ENCODE measurements around the gene WBP4. TPM values are rescaled to one million over a fixed set of nuclear protein-coding genes. Genes with fewer than 3 reads are reported as not detected.

WBP4 gene
- total and polyA plus RNA-seq, 2 of the 13 experiments (the other 11 are each of a cell fraction or from before 2014, with no cell fraction given): 6.7 to 11.7 TPM

GRCh38 chr13:41049480-41050440 lies 11.5 kb upstream of the WBP4 start:
- BruUV-seq (replicated peaks): no TSS peak
- H3K9me3 ChIP-seq (ENCODE audit: low read length): peaks cover 9% of the 10 kb centered on the region
- in situ Hi-C loops (cut with HindIII; ENCODE audit: extremely low pct_ligation_motif_present, low pct_unique_long_range_greater_than_20kb) (loop anchor here (10.0 kb wide), 1 partner anchor 75 kb away; no protein-coding TSS in a partner anchor), intact Hi-C loops (cut with micrococcal nuclease; ENCODE audit: unreplicated experiment) (no loop called here)
- H3K36me3 ChIP-seq (replicated peaks in 1 of 2; ENCODE audit: control insufficient read depth in 1 of 2, insufficient read depth in 2 of 2, low read length in 2 of 2): peaks cover 7 to 14% of the 10 kb centered on the region in 2 experiments; a peak in 3 of 5 replicates
- no peak overlapping the region for H3K4me3 ChIP-seq (replicated peaks in 1 of 3; ENCODE audit: insufficient read depth in 1 of 3, low read depth in 2 of 3, low read length in 3 of 3)
- ATAC-seq (no peak), FAIRE-seq (no peak), DNase-seq (ENCODE audit: low spot score) (no peak)
- TF ChIP-seq ZSCAN9 (CRISPR knock-in tag; IDR thresholded peaks at IDR 0.05; ENCODE audit: borderline replicate concordance) (no peak), POLR2A (IDR thresholded peaks at IDR 0.05; ENCODE audit: insufficient read depth in 1 of 2, low read depth in 2 of 2, low read length in 2 of 2) (0 out of 4 replicates have a peak, but pooled peaks of 1 of the 2 experiments have one; percentile 17), NFE2L1 (CRISPR knock-in tag; IDR thresholded peaks at IDR 0.05; ENCODE audit: borderline replicate concordance) (no peak), RBM22 (optimal IDR thresholded peaks at IDR 0.05; ENCODE audit: low read length) (peak; percentile 26)
- H3K9ac ChIP-seq (ENCODE audit: insufficient read depth, low read depth, low read length): no peak overlapping the region
- H3K4me2 ChIP-seq (ENCODE audit: low read depth, low read length): no peak overlapping the region
- H4K20me1 ChIP-seq (ENCODE audit: insufficient read depth, low read length): peaks cover 13% of the 10 kb centered on the region
- no peak overlapping the region for H2AFZ ChIP-seq (ENCODE audit: low read length)
- H3K4me1 ChIP-seq (ENCODE audit: insufficient read depth, low read length): peaks cover 56% of the 10 kb centered on the region
- CTCF ChIA-PET (ENCODE audit: low intra/inter-chr PET ratio, low total read pairs): no interaction called here
- 93% methylated on average over 4 of the region's 4 CpGs for WGBS (ENCODE audit: low lambda C conversion rate)
- peaks cover 68% of the 10 kb centered on the region for H3K79me2 ChIP-seq (ENCODE audit: insufficient read depth, low read length)
- POLR2A ChIA-PET: interaction anchor here (1.5 kb wide), 1 partner anchor 11 kb away, joined by 3 read pairs; no protein-coding TSS in a partner anchor
- H3K27ac ChIP-seq (ENCODE audit: extremely low read length, insufficient read depth, low read length): no peak overlapping the region
- no peaks in the 10 kb centered on the region for H3K27me3 ChIP-seq (ENCODE audit: control insufficient read depth in 1 of 2, insufficient read depth in 2 of 2, low read length in 2 of 2)

- FAIRE-seq (no peak), ATAC-seq (no peak), DNase-seq (ENCODE audit: low spot score) (no peak)
- H3K27me3 ChIP-seq (ENCODE audit: control insufficient read depth in 1 of 2, insufficient read depth in 2 of 2, low read length in 2 of 2): no peaks in the 10 kb centered on the region
- H4K20me1 ChIP-seq (ENCODE audit: insufficient read depth, low read length): peaks cover 38% of the 10 kb centered on the region
- H3K4me3 ChIP-seq (replicated peaks in 1 of 3; ENCODE audit: insufficient read depth in 1 of 3, low read depth in 2 of 3, low read length in 3 of 3): no peak overlapping the region
- H3K79me2 ChIP-seq (ENCODE audit: insufficient read depth, low read length): peaks cover 95% of the 10 kb centered on the region
- intact Hi-C loops (cut with micrococcal nuclease; ENCODE audit: unreplicated experiment): no loop called here
- H3K27ac ChIP-seq (ENCODE audit: extremely low read length, insufficient read depth, low read length): peak overlapping the region; percentile 36
- H3K9ac ChIP-seq (ENCODE audit: insufficient read depth, low read depth, low read length): no peak overlapping the region
- 92% methylated on average over 3 of the region's 3 CpGs for WGBS (ENCODE audit: low lambda C conversion rate)
- peaks cover 9% of the 10 kb centered on the region for H3K9me3 ChIP-seq (ENCODE audit: low read length)
- no peak overlapping the region for H3K4me2 ChIP-seq (ENCODE audit: low read depth, low read length)
- peaks cover 7 to 14% of the 10 kb centered on the region in 2 experiments; a peak in 3 of 5 replicates for H3K36me3 ChIP-seq (replicated peaks in 1 of 2; ENCODE audit: control insufficient read depth in 1 of 2, insufficient read depth in 2 of 2, low read length in 2 of 2)
- no TSS peak for BruUV-seq (replicated peaks)
- POLR2A ChIA-PET: no interaction called here
- no peak overlapping the region for H2AFZ ChIP-seq (ENCODE audit: low read length)
- TF ChIP-seq ZNF564 (CRISPR knock-in tag; IDR thresholded peaks at IDR 0.05) (no peak), ZBTB33 (CRISPR knock-in tag; IDR thresholded peaks at IDR 0.05) (peak; percentile 94)
- peaks cover 83% of the 10 kb centered on the region for H3K4me1 ChIP-seq (ENCODE audit: insufficient read depth, low read length)
- in situ Hi-C loops (cut with HindIII; ENCODE audit: extremely low pct_ligation_motif_present, low pct_unique_long_range_greater_than_20kb): loop anchor here (10.0 kb wide), 1 partner anchor 78 kb away; no protein-coding TSS in a partner anchor
- CTCF ChIA-PET (ENCODE audit: low intra/inter-chr PET ratio, low total read pairs): no interaction called here
These were observed 8.9 kb upstream of the WBP4 start for GRCh38 chr13:41052441-41052840.

All from HepG2 (cell line).